ENCODE results near the gene GNA12. TPM values are rescaled to one million over a fixed set of nuclear protein-coding genes. Genes with fewer than 3 reads are reported as not detected.

GNA12 gene
- total RNA-seq, 2 donors from 2014 or later = 26.3 to 38.8 TPM

Other genes starting within 250 kb of the GNA12 start
- gene TTYH3, start 212.3 kb downstream of the GNA12 start, total RNA-seq = 10 to 100 TPM in 1 of 2 donors, 1 to 10 TPM in 1; 7.0 to 11.1 TPM
- gene AMZ1, start 156.1 kb downstream of the GNA12 start, total RNA-seq = under 1 TPM in 1 of 2 donors, not detected in 1; 0.07 TPM
- under 1 TPM; 0.22 to 0.55 TPM for gene CARD11, start 199.6 kb upstream of the GNA12 start, total RNA-seq

Measured in right atrium auricular region (tissue), 2 donors.